HepG2 (cell line): ENCODE data around the gene FAM131A. TPM values are rescaled to one million over a fixed set of nuclear protein-coding genes. Genes with fewer than 3 reads are reported as not detected.

ENCODE experiments used
- ARNT ChIP-seq: fragments of 450-650 bp; IDR thresholded peaks from 2 replicates; pipeline ENCODE4 v1.6.1; 2017
- BHLHE40 ChIP-seq: IDR thresholded peaks from 2 replicates; pipeline ENCODE4 v1.6.1; 2011; ENCODE audit warnings: low read length, improper control_type of control experiment
- BRD4 ChIP-seq: sonication (generic); formaldehyde crosslinking; IDR thresholded peaks from 2 replicates; pipeline ENCODE4 v1.4.0; 2020; ENCODE audit warnings: missing genetic modification reagents
- CREB1 ChIP-seq, 2 experiments: fragments of 450-650 bp in 1 of 2; IDR thresholded peaks; 2 replicates each; pipeline ENCODE4 v1.6.1; 2016 to 2017; ENCODE audit warnings: control low read depth in 1 of 2, mild to moderate bottlenecking in 1 of 2, missing compliant biosample characterization in 1 of 2, missing genetic modification characterization in 1 of 2
- ELF4 ChIP-seq: sonication (generic); formaldehyde crosslinking; IDR thresholded peaks from 2 replicates; pipeline ENCODE4 v1.5.0; 2020; ENCODE audit warnings: missing genetic modification reagents, mild to moderate bottlenecking, moderate library complexity, borderline replicate concordance
- HOXA5 ChIP-seq: sonication (generic); formaldehyde crosslinking; IDR thresholded peaks from 2 replicates; pipeline ENCODE4 v1.4.0; 2020; ENCODE audit warnings: missing genetic modification reagents
- JUND ChIP-seq: sonication (generic); formaldehyde crosslinking; IDR thresholded peaks from 2 replicates; pipeline ENCODE4 v1.8.0; 2022; ENCODE audit warnings: mild to moderate bottlenecking, missing genetic modification reagents
- NR2F6 ChIP-seq, 2 experiments: IDR thresholded peaks; 2 replicates each; pipeline ENCODE4 v1.6.1; 2016; ENCODE audit warnings: antibody characterized with exemption in 1 of 2, mild to moderate bottlenecking in 1 of 2
- RBFOX2 ChIP-seq: fragments of 200-400 bp; formaldehyde crosslinking; IDR thresholded peaks from 2 replicates; pipeline ENCODE4 v1.6.1; 2017; ENCODE audit warnings: low read depth, mild to moderate bottlenecking, low read length
- SIN3B ChIP-seq: fragments of 150-350 bp; IDR thresholded peaks from 2 replicates; pipeline ENCODE4 v1.6.1; 2014; ENCODE audit warnings: low read length
- SRSF1 ChIP-seq: fragments of 200-400 bp; formaldehyde crosslinking; optimal IDR thresholded peaks from 2 replicates; pipeline ENCODE3; 2017; ENCODE audit warnings: mild to moderate bottlenecking, low read depth, low read length, moderate library complexity
- TEAD3 ChIP-seq: optimal IDR thresholded peaks from 2 replicates; pipeline ENCODE3; 2016; ENCODE audit warnings: borderline replicate concordance
- TOPORS ChIP-seq: sonication (generic); formaldehyde crosslinking; IDR thresholded peaks from 2 replicates; pipeline ENCODE4 v1.8.0; 2023; ENCODE audit warnings: mild to moderate bottlenecking, missing genetic modification reagents
- XRCC5 ChIP-seq: fragments of 200-400 bp; formaldehyde crosslinking; optimal IDR thresholded peaks from 2 replicates; pipeline ENCODE3; 2017; ENCODE audit warnings: mild to moderate bottlenecking, low read length
- ZNF569 ChIP-seq: sonication (generic); formaldehyde crosslinking; IDR thresholded peaks from 2 replicates; pipeline ENCODE4 v1.5.0; 2020; ENCODE audit warnings: mild to moderate bottlenecking, missing genetic modification reagents, moderate library complexity, borderline replicate concordance
- ZNF878 ChIP-seq: sonication (generic); formaldehyde crosslinking; IDR thresholded peaks from 2 replicates; pipeline ENCODE4 v1.8.1; 2023; ENCODE audit warnings: mild to moderate bottlenecking, missing genetic modification reagents, moderate library complexity
- ZZZ3 ChIP-seq: sonication (generic); formaldehyde crosslinking; IDR thresholded peaks from 2 replicates; pipeline ENCODE4 v1.4.0; 2020; ENCODE audit warnings: missing genetic modification reagents, mild to moderate bottlenecking, borderline replicate concordance
- polyA plus RNA-seq, 8 experiments: library from polyadenylated mRNA; depleted of rRNA in 3 of 8; stranded (reverse) in 7 of 8; unstranded in 1 of 8; fragments of >200 nt; fragmentation: Illumina TruSeq in 4 of 8; extraction: Trizol in 4 of 8; gene quantifications; 2 replicates each; pipeline versions ENCODE4 v1.2.1 to v1.2.3, GENCODE V29; 2011 to 2016; ENCODE audit warnings: low read depth in 4 of 8, missing spikeins in 1 of 8, mixed read lengths in 1 of 8; ENCODE audit not compliant: insufficient read depth in 1 of 8
- total RNA-seq, 5 experiments: library from RNA; depleted of rRNA; stranded (reverse); fragments of >200 nt; fragmentation: Illumina TruSeq; extraction: Trizol; gene quantifications; 2 replicates each; pipeline ENCODE4 v1.2.3, GENCODE V29; 2016; ENCODE audit warnings: low read depth in 1 of 5
- TF ChIP-seq, protein P1 (sequence below): sonication (generic); formaldehyde crosslinking; IDR thresholded peaks from 2 replicates; pipeline ENCODE4 v1.4.0; 2020; ENCODE audit warnings: mild to moderate bottlenecking, missing genetic modification reagents
- TF ChIP-seq, protein P2 (sequence below): sonication (generic); formaldehyde crosslinking; IDR thresholded peaks from 2 replicates; pipeline ENCODE4 v1.4.0; 2020; ENCODE audit warnings: missing genetic modification reagents
- TF ChIP-seq, protein P3 (sequence below): IDR thresholded peaks from 2 replicates; pipeline ENCODE4 v1.6.1; 2018; ENCODE audit warnings: missing genetic modification reagents, mild to moderate bottlenecking, missing compliant biosample characterization
- TF ChIP-seq, protein P4 (sequence below): sonication (generic); formaldehyde crosslinking; IDR thresholded peaks from 2 replicates; pipeline ENCODE4 v1.4.0; 2020; ENCODE audit warnings: missing genetic modification reagents, borderline replicate concordance
- TF ChIP-seq, protein P5 (sequence below): sonication (generic); formaldehyde crosslinking; IDR thresholded peaks from 2 replicates; pipeline ENCODE4 v1.8.1; 2023; ENCODE audit warnings: mild to moderate bottlenecking, missing genetic modification reagents
- TF ChIP-seq, protein P6 (sequence below): IDR thresholded peaks from 2 replicates; pipeline ENCODE4 v1.6.1; 2012; ENCODE audit warnings: inconsistent platforms
- TF ChIP-seq, protein P7 (sequence below): sonication (generic); formaldehyde crosslinking; IDR thresholded peaks from 2 replicates; pipeline ENCODE4 v1.5.0; 2020; ENCODE audit warnings: mild to moderate bottlenecking, missing genetic modification reagents, moderate library complexity

FAM131A gene
- total and polyA plus RNA-seq, 2 of the 13 experiments (the other 11 are each of a cell fraction or from before 2014, with no cell fraction given), result 9.2 to 9.3 TPM

DNA sequence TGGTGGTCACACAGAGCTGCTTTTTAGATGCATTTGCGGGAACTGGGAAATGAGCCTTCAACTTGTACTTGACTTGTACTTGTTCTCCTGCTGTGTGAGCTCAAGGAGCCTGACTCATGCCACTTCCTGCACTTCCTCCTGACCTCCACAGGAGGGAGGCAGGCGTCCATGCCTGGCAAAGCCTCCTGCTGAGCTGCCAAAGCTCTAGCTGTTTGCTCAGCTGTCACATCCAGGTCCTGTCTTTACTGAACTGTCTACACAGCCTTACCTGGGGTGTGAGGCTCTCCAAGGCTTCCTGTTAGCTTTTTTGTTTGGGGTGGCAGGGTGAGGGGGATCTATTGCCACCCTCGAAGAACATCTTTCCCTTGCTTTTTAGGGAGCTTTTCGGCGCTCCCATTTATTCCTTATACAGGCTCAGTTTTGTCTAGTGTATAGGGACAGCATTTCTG is 34.2 kb downstream of the FAM131A start (continued):
- TF ChIP-seq, protein P1, sequence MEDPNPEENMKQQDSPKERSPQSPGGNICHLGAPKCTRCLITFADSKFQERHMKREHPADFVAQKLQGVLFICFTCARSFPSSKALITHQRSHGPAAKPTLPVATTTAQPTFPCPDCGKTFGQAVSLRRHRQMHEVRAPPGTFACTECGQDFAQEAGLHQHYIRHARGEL (CRISPR knock-in tag), result no peak
- TF ChIP-seq RBFOX2, result no peak
- TF ChIP-seq NR2F6 (IDR thresholded peaks at IDR 0.05), result no peak; the same call in 1 of the 2 replicates
- TF ChIP-seq NR2F6 (CRISPR knock-in tag; IDR thresholded peaks at IDR 0.05), result peak; percentile 54; the same call in 1 of the 2 replicates
- TF ChIP-seq, protein P2, sequence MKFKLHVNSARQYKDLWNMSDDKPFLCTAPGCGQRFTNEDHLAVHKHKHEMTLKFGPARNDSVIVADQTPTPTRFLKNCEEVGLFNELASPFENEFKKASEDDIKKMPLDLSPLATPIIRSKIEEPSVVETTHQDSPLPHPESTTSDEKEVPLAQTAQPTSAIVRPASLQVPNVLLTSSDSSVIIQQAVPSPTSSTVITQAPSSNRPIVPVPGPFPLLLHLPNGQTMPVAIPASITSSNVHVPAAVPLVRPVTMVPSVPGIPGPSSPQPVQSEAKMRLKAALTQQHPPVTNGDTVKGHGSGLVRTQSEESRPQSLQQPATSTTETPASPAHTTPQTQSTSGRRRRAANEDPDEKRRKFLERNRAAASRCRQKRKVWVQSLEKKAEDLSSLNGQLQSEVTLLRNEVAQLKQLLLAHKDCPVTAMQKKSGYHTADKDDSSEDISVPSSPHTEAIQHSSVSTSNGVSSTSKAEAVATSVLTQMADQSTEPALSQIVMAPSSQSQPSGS (CRISPR knock-in tag), result no peak
- peak; percentile 41; the same call in 1 of the 2 replicates for TF ChIP-seq TOPORS (CRISPR knock-in tag)
- TF ChIP-seq, protein P3, sequence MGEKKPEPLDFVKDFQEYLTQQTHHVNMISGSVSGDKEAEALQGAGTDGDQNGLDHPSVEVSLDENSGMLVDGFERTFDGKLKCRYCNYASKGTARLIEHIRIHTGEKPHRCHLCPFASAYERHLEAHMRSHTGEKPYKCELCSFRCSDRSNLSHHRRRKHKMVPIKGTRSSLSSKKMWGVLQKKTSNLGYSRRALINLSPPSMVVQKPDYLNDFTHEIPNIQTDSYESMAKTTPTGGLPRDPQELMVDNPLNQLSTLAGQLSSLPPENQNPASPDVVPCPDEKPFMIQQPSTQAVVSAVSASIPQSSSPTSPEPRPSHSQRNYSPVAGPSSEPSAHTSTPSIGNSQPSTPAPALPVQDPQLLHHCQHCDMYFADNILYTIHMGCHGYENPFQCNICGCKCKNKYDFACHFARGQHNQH (CRISPR knock-in tag), result peak; percentile 47; the same call in 1 of the 2 replicates
- no peak for TF ChIP-seq BHLHE40
- peak; percentile 70 for TF ChIP-seq TEAD3 (CRISPR knock-in tag)
- TF ChIP-seq, protein P4, sequence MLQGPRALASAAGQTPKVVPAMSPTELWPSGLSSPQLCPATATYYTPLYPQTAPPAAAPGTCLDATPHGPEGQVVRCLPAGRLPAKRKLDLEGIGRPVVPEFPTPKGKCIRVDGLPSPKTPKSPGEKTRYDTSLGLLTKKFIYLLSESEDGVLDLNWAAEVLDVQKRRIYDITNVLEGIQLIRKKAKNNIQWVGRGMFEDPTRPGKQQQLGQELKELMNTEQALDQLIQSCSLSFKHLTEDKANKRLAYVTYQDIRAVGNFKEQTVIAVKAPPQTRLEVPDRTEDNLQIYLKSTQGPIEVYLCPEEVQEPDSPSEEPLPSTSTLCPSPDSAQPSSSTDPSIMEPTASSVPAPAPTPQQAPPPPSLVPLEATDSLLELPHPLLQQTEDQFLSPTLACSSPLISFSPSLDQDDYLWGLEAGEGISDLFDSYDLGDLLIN, result no peak
- peak; percentile 52 for TF ChIP-seq XRCC5
- no peak for TF ChIP-seq CREB1 (IDR thresholded peaks at IDR 0.05)
- 0 out of 2 replicates have a peak, but pooled peaks have one; percentile 32 for TF ChIP-seq CREB1 (CRISPR knock-in tag; IDR thresholded peaks at IDR 0.05)
- no peak for TF ChIP-seq ELF4 (CRISPR knock-in tag)
- TF ChIP-seq ZNF569, result no peak
- TF ChIP-seq, protein P5, sequence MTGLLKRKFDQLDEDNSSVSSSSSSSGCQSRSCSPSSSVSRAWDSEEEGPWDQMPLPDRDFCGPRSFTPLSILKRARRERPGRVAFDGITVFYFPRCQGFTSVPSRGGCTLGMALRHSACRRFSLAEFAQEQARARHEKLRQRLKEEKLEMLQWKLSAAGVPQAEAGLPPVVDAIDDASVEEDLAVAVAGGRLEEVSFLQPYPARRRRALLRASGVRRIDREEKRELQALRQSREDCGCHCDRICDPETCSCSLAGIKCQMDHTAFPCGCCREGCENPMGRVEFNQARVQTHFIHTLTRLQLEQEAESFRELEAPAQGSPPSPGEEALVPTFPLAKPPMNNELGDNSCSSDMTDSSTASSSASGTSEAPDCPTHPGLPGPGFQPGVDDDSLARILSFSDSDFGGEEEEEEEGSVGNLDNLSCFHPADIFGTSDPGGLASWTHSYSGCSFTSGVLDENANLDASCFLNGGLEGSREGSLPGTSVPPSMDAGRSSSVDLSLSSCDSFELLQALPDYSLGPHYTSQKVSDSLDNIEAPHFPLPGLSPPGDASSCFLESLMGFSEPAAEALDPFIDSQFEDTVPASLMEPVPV (CRISPR knock-in tag), result no peak
- TF ChIP-seq BRD4 (CRISPR knock-in tag), result no peak
- TF ChIP-seq ARNT, result no peak
- TF ChIP-seq ZNF878 (CRISPR knock-in tag), result no peak
- no peak for TF ChIP-seq ZZZ3
- TF ChIP-seq SRSF1, result no peak
- no peak for TF ChIP-seq HOXA5
- TF ChIP-seq, protein P6, sequence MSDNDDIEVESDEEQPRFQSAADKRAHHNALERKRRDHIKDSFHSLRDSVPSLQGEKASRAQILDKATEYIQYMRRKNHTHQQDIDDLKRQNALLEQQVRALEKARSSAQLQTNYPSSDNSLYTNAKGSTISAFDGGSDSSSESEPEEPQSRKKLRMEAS, result peak; percentile 31; the same call in 1 of the 2 replicates
- no peak for TF ChIP-seq JUND
- TF ChIP-seq, protein P7, sequence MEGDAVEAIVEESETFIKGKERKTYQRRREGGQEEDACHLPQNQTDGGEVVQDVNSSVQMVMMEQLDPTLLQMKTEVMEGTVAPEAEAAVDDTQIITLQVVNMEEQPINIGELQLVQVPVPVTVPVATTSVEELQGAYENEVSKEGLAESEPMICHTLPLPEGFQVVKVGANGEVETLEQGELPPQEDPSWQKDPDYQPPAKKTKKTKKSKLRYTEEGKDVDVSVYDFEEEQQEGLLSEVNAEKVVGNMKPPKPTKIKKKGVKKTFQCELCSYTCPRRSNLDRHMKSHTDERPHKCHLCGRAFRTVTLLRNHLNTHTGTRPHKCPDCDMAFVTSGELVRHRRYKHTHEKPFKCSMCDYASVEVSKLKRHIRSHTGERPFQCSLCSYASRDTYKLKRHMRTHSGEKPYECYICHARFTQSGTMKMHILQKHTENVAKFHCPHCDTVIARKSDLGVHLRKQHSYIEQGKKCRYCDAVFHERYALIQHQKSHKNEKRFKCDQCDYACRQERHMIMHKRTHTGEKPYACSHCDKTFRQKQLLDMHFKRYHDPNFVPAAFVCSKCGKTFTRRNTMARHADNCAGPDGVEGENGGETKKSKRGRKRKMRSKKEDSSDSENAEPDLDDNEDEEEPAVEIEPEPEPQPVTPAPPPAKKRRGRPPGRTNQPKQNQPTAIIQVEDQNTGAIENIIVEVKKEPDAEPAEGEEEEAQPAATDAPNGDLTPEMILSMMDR (CRISPR knock-in tag), result peak; percentile 98
- no peak for TF ChIP-seq SIN3B
